HepG2 (cell line): ENCODE measurements around the gene VCPKMT. TPM values are rescaled to one million over a fixed set of nuclear protein-coding genes. Genes with fewer than 3 reads are reported as not detected.
A peak's percentile ranks its signal among the peaks of the same experiment; 100 is the strongest.

ENCODE experiments used
- HDAC1 ChIP-seq: sonication (generic); formaldehyde crosslinking; IDR thresholded peaks from 2 replicates; pipeline ENCODE4 v1.5.1; 2020; ENCODE audit warnings: mild to moderate bottlenecking, missing genetic modification reagents
- KLF12 ChIP-seq: sonication (generic); formaldehyde crosslinking; IDR thresholded peaks from 2 replicates; pipeline ENCODE4 v1.4.0; 2020; ENCODE audit warnings: missing genetic modification reagents, borderline replicate concordance
- LCORL ChIP-seq, 2 experiments: fragments of 450-650 bp in 1 of 2; sonication (generic) in 1 of 2; formaldehyde crosslinking in 1 of 2; IDR thresholded peaks; 2 replicates each; pipeline versions ENCODE4 v1.5.0 to v1.6.1; 2017 to 2020; ENCODE audit warnings: antibody characterized with exemption in 1 of 2, missing genetic modification reagents in 1 of 2
- MIER3 ChIP-seq: IDR thresholded peaks from 2 replicates; pipeline ENCODE4 v1.6.1; 2016; ENCODE audit warnings: missing compliant biosample characterization, borderline replicate concordance
- PAWR ChIP-seq: sonication (generic); formaldehyde crosslinking; IDR thresholded peaks from 2 replicates; pipeline ENCODE4 v1.4.0; 2020; ENCODE audit warnings: missing genetic modification reagents, mild to moderate bottlenecking, borderline replicate concordance
- REXO4 ChIP-seq: sonication (generic); formaldehyde crosslinking; IDR thresholded peaks from 2 replicates; pipeline ENCODE4 v1.8.0; 2022; ENCODE audit warnings: missing genetic modification reagents, mild to moderate bottlenecking, borderline replicate concordance
- SIX1 ChIP-seq: sonication (generic); formaldehyde crosslinking; IDR thresholded peaks from 2 replicates; pipeline ENCODE4 v1.4.0; 2020; ENCODE audit warnings: missing genetic modification reagents, borderline replicate concordance
- TCF7 ChIP-seq: sonication (generic); IDR thresholded peaks from 2 replicates; pipeline ENCODE4 v1.6.1; 2016; ENCODE audit warnings: antibody characterized with exemption, low read depth
- TMF1 ChIP-seq: sonication (generic); formaldehyde crosslinking; IDR thresholded peaks from 2 replicates; pipeline ENCODE4 v1.8.1; 2022; ENCODE audit warnings: low read depth, missing genetic modification reagents
- XRCC5 ChIP-seq: fragments of 200-400 bp; formaldehyde crosslinking; optimal IDR thresholded peaks from 2 replicates; pipeline ENCODE3; 2017; ENCODE audit warnings: mild to moderate bottlenecking, low read length
- ZMAT3 ChIP-seq: sonication (generic); formaldehyde crosslinking; conservative IDR thresholded peaks from 2 replicates; pipeline ENCODE4 v1.7.0; 2021; ENCODE audit warnings: missing genetic modification reagents
- ZNF274 ChIP-seq: sonication (generic); formaldehyde crosslinking; IDR thresholded peaks from 2 replicates; pipeline ENCODE4 v1.5.1; 2020; ENCODE audit warnings: mild to moderate bottlenecking, missing genetic modification reagents
- ZNF678 ChIP-seq: sonication (generic); formaldehyde crosslinking; IDR thresholded peaks from 2 replicates; pipeline ENCODE4 v1.4.0; 2020; ENCODE audit warnings: mild to moderate bottlenecking, missing genetic modification reagents
- ZNF747 ChIP-seq: sonication (generic); formaldehyde crosslinking; IDR thresholded peaks from 2 replicates; pipeline ENCODE4 v1.8.1; 2023; ENCODE audit warnings: missing genetic modification reagents, mild to moderate bottlenecking, borderline replicate concordance
- ZNF782 ChIP-seq: sonication (generic); formaldehyde crosslinking; IDR thresholded peaks from 2 replicates; pipeline ENCODE4 v1.4.0; 2020; ENCODE audit warnings: missing genetic modification reagents, mild to moderate bottlenecking, borderline replicate concordance
- polyA plus RNA-seq, 8 experiments: library from polyadenylated mRNA; depleted of rRNA in 3 of 8; stranded (reverse) in 7 of 8; unstranded in 1 of 8; fragments of >200 nt; fragmentation: Illumina TruSeq in 4 of 8; extraction: Trizol in 4 of 8; gene quantifications; 2 replicates each; pipeline versions ENCODE4 v1.2.1 to v1.2.3, GENCODE V29; 2011 to 2016; ENCODE audit warnings: low read depth in 4 of 8, missing spikeins in 1 of 8, mixed read lengths in 1 of 8; ENCODE audit not compliant: insufficient read depth in 1 of 8
- total RNA-seq, 5 experiments: library from RNA; depleted of rRNA; stranded (reverse); fragments of >200 nt; fragmentation: Illumina TruSeq; extraction: Trizol; gene quantifications; 2 replicates each; pipeline ENCODE4 v1.2.3, GENCODE V29; 2016; ENCODE audit warnings: low read depth in 1 of 5
- TF ChIP-seq, protein P1 (sequence below): sonication (generic); formaldehyde crosslinking; IDR thresholded peaks from 2 replicates; pipeline ENCODE4 v1.4.0; 2020; ENCODE audit warnings: mild to moderate bottlenecking, missing genetic modification reagents
- TF ChIP-seq, protein P2 (sequence below): sonication (generic); formaldehyde crosslinking; IDR thresholded peaks from 2 replicates; pipeline ENCODE4 v1.4.0; 2020; ENCODE audit warnings: missing genetic modification reagents
- TF ChIP-seq, protein P3 (sequence below): IDR thresholded peaks from 2 replicates; pipeline ENCODE4 v1.6.1; 2012; ENCODE audit warnings: inconsistent platforms
- TF ChIP-seq, protein P4 (sequence below): IDR thresholded peaks from 2 replicates; pipeline ENCODE4 v1.6.1; 2016; ENCODE audit warnings: missing compliant biosample characterization, missing genetic modification reagents, borderline replicate concordance
- TF ChIP-seq, protein P5 (sequence below): IDR thresholded peaks from 2 replicates; pipeline ENCODE4 v1.6.1; 2016; ENCODE audit warnings: mild to moderate bottlenecking
- TF ChIP-seq, protein P6 (sequence below): fragments of 450-650 bp; IDR thresholded peaks from 2 replicates; pipeline ENCODE4 v1.6.1; 2016

VCPKMT gene
- total and polyA plus RNA-seq, 2 of the 13 experiments (the other 11 are each of a cell fraction or from before 2014, with no cell fraction given) = 3.9 to 5.4 TPM

DNA sequence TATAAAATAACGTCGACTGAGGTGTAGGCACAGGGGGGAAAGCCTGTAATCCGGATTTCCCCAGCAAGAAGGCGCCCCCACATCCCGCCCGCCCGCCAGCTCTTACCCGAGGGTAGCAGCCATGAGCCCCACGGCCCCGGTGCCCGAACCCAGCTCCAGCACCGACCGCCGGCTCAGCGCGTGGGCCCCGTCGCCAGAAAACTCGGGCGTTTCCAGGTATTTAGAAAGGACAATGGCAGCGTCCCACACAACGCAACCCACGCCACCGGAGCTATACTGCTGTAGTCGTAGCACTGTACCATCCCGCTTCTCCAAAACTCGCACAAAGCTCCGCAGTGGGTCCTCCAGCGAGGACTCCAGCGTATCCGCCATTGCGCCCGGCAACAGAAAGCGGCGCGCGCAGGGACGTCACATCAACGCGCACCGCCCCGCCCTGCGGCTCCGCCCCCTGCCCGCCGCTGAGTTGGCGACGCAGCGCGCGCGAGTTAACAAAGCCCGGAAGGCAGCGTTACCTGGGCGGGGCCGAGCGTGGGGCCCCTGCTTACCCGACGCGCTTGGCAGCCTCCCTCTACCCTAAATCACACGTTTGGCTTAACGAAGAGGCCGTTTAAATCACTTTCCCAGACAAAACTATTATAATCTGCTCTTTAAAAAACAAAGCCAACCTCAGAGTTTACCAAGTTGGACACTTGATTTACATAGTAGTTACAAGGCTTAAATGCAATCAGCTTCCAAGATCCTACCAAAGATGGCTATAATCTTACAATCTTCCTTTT is at the start of gene VCPKMT (continued):
- TF ChIP-seq ZNF782 = 0 out of 2 replicates have a peak, but pooled peaks have one; percentile 22
- TF ChIP-seq, protein P1, sequence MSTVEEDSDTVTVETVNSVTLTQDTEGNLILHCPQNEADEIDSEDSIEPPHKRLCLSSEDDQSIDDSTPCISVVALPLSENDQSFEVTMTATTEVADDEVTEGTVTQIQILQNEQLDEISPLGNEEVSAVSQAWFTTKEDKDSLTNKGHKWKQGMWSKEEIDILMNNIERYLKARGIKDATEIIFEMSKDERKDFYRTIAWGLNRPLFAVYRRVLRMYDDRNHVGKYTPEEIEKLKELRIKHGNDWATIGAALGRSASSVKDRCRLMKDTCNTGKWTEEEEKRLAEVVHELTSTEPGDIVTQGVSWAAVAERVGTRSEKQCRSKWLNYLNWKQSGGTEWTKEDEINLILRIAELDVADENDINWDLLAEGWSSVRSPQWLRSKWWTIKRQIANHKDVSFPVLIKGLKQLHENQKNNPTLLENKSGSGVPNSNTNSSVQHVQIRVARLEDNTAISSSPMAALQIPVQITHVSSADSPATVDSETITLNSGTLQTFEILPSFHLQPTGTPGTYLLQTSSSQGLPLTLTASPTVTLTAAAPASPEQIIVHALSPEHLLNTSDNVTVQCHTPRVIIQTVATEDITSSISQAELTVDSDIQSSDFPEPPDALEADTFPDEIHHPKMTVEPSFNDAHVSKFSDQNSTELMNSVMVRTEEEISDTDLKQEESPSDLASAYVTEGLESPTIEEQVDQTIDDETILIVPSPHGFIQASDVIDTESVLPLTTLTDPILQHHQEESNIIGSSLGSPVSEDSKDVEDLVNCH (CRISPR knock-in tag) = no peak
- TF ChIP-seq ZNF747 (CRISPR knock-in tag) = peak; percentile 70; the same call in 1 of the 2 replicates
- TF ChIP-seq ZNF274 (CRISPR knock-in tag) = peak; percentile 78; the same call in 1 of the 2 replicates
- no peak; the same call in 1 of the 2 replicates for TF ChIP-seq REXO4
- TF ChIP-seq, protein P2, sequence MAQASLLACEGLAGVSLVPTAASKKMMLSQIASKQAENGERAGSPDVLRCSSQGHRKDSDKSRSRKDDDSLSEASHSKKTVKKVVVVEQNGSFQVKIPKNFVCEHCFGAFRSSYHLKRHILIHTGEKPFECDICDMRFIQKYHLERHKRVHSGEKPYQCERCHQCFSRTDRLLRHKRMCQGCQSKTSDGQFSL (CRISPR knock-in tag) = no peak
- TF ChIP-seq, protein P3, sequence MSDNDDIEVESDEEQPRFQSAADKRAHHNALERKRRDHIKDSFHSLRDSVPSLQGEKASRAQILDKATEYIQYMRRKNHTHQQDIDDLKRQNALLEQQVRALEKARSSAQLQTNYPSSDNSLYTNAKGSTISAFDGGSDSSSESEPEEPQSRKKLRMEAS = peak; percentile 92
- TF ChIP-seq PAWR (CRISPR knock-in tag) = no peak
- TF ChIP-seq, protein P4, sequence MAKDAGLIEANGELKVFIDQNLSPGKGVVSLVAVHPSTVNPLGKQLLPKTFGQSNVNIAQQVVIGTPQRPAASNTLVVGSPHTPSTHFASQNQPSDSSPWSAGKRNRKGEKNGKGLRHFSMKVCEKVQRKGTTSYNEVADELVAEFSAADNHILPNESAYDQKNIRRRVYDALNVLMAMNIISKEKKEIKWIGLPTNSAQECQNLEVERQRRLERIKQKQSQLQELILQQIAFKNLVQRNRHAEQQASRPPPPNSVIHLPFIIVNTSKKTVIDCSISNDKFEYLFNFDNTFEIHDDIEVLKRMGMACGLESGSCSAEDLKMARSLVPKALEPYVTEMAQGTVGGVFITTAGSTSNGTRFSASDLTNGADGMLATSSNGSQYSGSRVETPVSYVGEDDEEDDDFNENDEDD (CRISPR knock-in tag) = peak; percentile 94; the same call in 1 of the 2 replicates
- TF ChIP-seq XRCC5 = peak; percentile 73
- TF ChIP-seq KLF12 (CRISPR knock-in tag) = peak; percentile 92; the same call in 1 of the 2 replicates
- no peak for TF ChIP-seq TCF7
- TF ChIP-seq TMF1 (CRISPR knock-in tag) = no peak
- TF ChIP-seq, protein P5, sequence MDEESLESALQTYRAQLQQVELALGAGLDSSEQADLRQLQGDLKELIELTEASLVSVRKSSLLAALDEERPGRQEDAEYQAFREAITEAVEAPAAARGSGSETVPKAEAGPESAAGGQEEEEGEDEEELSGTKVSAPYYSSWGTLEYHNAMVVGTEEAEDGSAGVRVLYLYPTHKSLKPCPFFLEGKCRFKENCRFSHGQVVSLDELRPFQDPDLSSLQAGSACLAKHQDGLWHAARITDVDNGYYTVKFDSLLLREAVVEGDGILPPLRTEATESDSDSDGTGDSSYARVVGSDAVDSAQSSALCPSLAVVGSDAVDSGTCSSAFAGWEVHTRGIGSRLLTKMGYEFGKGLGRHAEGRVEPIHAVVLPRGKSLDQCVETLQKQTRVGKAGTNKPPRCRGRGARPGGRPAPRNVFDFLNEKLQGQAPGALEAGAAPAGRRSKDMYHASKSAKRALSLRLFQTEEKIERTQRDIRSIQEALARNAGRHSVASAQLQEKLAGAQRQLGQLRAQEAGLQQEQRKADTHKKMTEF (CRISPR knock-in tag) = peak; percentile 95
- TF ChIP-seq, protein P6, sequence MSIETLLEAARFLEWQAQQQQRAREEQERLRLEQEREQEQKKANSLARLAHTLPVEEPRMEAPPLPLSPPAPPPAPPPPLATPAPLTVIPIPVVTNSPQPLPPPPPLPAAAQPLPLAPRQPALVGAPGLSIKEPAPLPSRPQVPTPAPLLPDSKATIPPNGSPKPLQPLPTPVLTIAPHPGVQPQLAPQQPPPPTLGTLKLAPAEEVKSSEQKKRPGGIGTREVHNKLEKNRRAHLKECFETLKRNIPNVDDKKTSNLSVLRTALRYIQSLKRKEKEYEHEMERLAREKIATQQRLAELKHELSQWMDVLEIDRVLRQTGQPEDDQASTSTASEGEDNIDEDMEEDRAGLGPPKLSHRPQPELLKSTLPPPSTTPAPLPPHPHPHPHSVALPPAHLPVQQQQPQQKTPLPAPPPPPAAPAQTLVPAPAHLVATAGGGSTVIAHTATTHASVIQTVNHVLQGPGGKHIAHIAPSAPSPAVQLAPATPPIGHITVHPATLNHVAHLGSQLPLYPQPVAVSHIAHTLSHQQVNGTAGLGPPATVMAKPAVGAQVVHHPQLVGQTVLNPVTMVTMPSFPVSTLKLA = 0 out of 2 replicates have a peak, but pooled peaks have one; percentile 42
- peak; percentile 65; the same call in 1 of the 2 replicates for TF ChIP-seq MIER3 (CRISPR knock-in tag)
- TF ChIP-seq HDAC1 = peak; percentile 94
- TF ChIP-seq ZNF678 (CRISPR knock-in tag) = no peak
- TF ChIP-seq SIX1 (CRISPR knock-in tag) = no peak
- TF ChIP-seq LCORL (IDR thresholded peaks at IDR 0.05) = no peak
- peak; percentile 59; the same call in 1 of the 2 replicates for TF ChIP-seq LCORL (CRISPR knock-in tag; IDR thresholded peaks at IDR 0.05)
- TF ChIP-seq ZMAT3 (CRISPR knock-in tag) = 0 out of 2 replicates have a peak, but pooled peaks have one; percentile 51
